DND-41 (cell line): ENCODE data around the gene DNAH5.

ENCODE experiments used
- ATAC-seq: fragments of 200-7000 bp; cut with Tn5 transposase; 3 replicates; pipeline ENCODE4 v1.9.1; 2021; ENCODE audit warnings: low read depth; ENCODE audit not compliant: insufficient read depth
- DNase-seq: peaks from one replicate; pipeline ENCODE4 v3.0.0-alpha.2; 2020
- H2AFZ ChIP-seq: 2 replicates; pipeline ENCODE4 v1.6.0; 2012; ENCODE audit warnings: low read depth, low read length
- H3K27ac ChIP-seq: 2 replicates; pipeline ENCODE4 v1.5.1; 2012; ENCODE audit warnings: low read length, inconsistent platforms
- H3K27me3 ChIP-seq: fragments of 200-600 bp; sonication (generic); 2 replicates; pipeline ENCODE4 v1.6.0; 2012; ENCODE audit warnings: low read length, mild to moderate bottlenecking, inconsistent platforms; ENCODE audit not compliant: insufficient read depth, poor library complexity
- H3K36me3 ChIP-seq: 2 replicates; pipeline ENCODE4 v1.5.1; 2012; ENCODE audit warnings: low read length, inconsistent platforms; ENCODE audit not compliant: insufficient read depth
- H3K4me1 ChIP-seq: 2 replicates; pipeline ENCODE4 v1.5.1; 2012; ENCODE audit warnings: mild to moderate bottlenecking, low read length; ENCODE audit not compliant: insufficient read depth
- H3K4me2 ChIP-seq: 2 replicates; pipeline ENCODE4 v1.6.0; 2012; ENCODE audit warnings: mild to moderate bottlenecking, moderate library complexity, low read length, inconsistent platforms; ENCODE audit not compliant: insufficient read depth
- H3K4me3 ChIP-seq, 2 experiments: fragments of 200-600 bp in 1 of 2; shearing (Covaris generic) in 1 of 2; 2 replicates each; pipeline ENCODE4 v1.5.1; 2012 to 2016; ENCODE audit warnings: inconsistent platforms in 2 of 2, low read length in 2 of 2, mild to moderate bottlenecking in 2 of 2, low read depth in 1 of 2, moderate library complexity in 1 of 2
- H3K79me2 ChIP-seq: 2 replicates; pipeline ENCODE4 v1.6.0; 2012; ENCODE audit warnings: low read length, inconsistent platforms; ENCODE audit not compliant: insufficient read depth
- H3K9ac ChIP-seq: 2 replicates; pipeline ENCODE4 v1.6.0; 2012; ENCODE audit warnings: low read depth, mild to moderate bottlenecking, inconsistent platforms, low read length, moderate library complexity
- H3K9me3 ChIP-seq: 2 replicates; pipeline ENCODE4 v1.5.1; 2012; ENCODE audit warnings: low read length, moderate library complexity, mild to moderate bottlenecking, inconsistent platforms; ENCODE audit not compliant: insufficient read depth, severe bottlenecking
- H4K20me1 ChIP-seq: 2 replicates; pipeline ENCODE4 v1.6.0; 2012; ENCODE audit warnings: low read length; ENCODE audit not compliant: insufficient read depth
- EZH2 ChIP-seq: IDR thresholded peaks from 3 replicates; pipeline ENCODE4 v1.6.1; 2012; ENCODE audit warnings: borderline replicate concordance, low read depth, mild to moderate bottlenecking, moderate library complexity, low read length, inconsistent platforms; ENCODE audit not compliant: severe bottlenecking
- TF ChIP-seq, protein P1 (sequence below): IDR thresholded peaks from 2 replicates; pipeline ENCODE4 v1.5.1; 2012; ENCODE audit warnings: borderline replicate concordance, low read length, moderate library complexity, mild to moderate bottlenecking; ENCODE audit not compliant: poor library complexity, severe bottlenecking; ENCODE audit errors: extremely low read depth

The DNAH5 gene

GRCh38 chr5:13662626-13663025 is 281.9 kb downstream of the DNAH5 start:
- TF ChIP-seq, protein P1, sequence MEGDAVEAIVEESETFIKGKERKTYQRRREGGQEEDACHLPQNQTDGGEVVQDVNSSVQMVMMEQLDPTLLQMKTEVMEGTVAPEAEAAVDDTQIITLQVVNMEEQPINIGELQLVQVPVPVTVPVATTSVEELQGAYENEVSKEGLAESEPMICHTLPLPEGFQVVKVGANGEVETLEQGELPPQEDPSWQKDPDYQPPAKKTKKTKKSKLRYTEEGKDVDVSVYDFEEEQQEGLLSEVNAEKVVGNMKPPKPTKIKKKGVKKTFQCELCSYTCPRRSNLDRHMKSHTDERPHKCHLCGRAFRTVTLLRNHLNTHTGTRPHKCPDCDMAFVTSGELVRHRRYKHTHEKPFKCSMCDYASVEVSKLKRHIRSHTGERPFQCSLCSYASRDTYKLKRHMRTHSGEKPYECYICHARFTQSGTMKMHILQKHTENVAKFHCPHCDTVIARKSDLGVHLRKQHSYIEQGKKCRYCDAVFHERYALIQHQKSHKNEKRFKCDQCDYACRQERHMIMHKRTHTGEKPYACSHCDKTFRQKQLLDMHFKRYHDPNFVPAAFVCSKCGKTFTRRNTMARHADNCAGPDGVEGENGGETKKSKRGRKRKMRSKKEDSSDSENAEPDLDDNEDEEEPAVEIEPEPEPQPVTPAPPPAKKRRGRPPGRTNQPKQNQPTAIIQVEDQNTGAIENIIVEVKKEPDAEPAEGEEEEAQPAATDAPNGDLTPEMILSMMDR: no peak
- TF ChIP-seq EZH2: no peak
- no peak overlapping the region for H3K9ac ChIP-seq
- H3K4me2 ChIP-seq: no peak overlapping the region

GRCh38 chr5:13661272-13661671 is 283.2 kb downstream of the DNAH5 start:
- Histone ChIP-seq H3K4me3 (no peak overlapping the region), H3K9me3 (no peaks in the 10 kb centered on the region), H2AFZ (no peak overlapping the region), H3K9ac (no peak overlapping the region), H3K4me2 (no peak overlapping the region), H3K4me1 (no peaks in the 10 kb centered on the region), H3K27ac (no peak overlapping the region), H3K27me3 (no peaks in the 10 kb centered on the region), H3K79me2 (no peaks in the 10 kb centered on the region), H4K20me1 (no peaks in the 10 kb centered on the region), H3K36me3 (no peaks in the 10 kb centered on the region)
- TF ChIP-seq EZH2: no peak
- TF ChIP-seq, protein P1: no peak
- DNase-seq: no peak
- ATAC-seq: no peak

More at GRCh38 chr5:13662626-13663025, 281.9 kb downstream of the DNAH5 start:
- ATAC-seq (no peak), DNase-seq (no peak)
- H3K36me3 ChIP-seq: no peaks in the 10 kb centered on the region
- H3K27me3 ChIP-seq: no peaks in the 10 kb centered on the region
- H2AFZ ChIP-seq: no peak overlapping the region
- H3K79me2 ChIP-seq: no peaks in the 10 kb centered on the region
- no peak overlapping the region for H3K4me3 ChIP-seq
- H3K27ac ChIP-seq: no peak overlapping the region
- no peaks in the 10 kb centered on the region for H3K9me3 ChIP-seq
- no peaks in the 10 kb centered on the region for H3K4me1 ChIP-seq
- no peaks in the 10 kb centered on the region for H4K20me1 ChIP-seq

GRCh38 chr5:13660072-13660471 is 284.4 kb downstream of the DNAH5 start:
- Histone ChIP-seq H3K36me3 (no peaks in the 10 kb centered on the region), H3K79me2 (no peaks in the 10 kb centered on the region), H3K9ac (no peak overlapping the region), H4K20me1 (no peaks in the 10 kb centered on the region), H3K4me2 (no peak overlapping the region), H3K27me3 (no peaks in the 10 kb centered on the region), H3K9me3 (no peaks in the 10 kb centered on the region), H2AFZ (no peak overlapping the region), H3K4me3 (no peak overlapping the region), H3K4me1 (no peaks in the 10 kb centered on the region), H3K27ac (no peak overlapping the region)
- DNase-seq: no peak
- ATAC-seq: no peak
- TF ChIP-seq, protein P1: no peak
- no peak for TF ChIP-seq EZH2

DNA sequence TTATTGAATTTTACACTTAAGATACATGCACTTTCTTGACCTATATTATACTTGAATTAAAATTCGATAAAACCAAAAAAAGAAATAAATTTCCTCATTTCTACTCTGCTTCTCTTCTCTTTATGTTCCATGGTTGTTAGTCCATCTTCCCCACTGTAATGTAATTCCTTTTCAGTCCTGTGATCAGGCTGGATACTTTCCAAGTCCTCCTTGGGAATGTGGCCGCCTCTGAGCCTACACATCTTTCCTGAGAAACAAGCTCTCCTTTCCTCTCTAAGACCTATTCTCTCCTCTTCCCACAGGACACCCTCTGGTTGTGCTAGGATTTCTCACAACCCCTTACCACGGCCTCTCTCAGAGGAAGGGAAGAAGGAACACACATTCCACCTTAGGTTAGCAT is 285.1 kb downstream of the DNAH5 start:
- no peak overlapping the region for H3K4me2 ChIP-seq

More for the DNA sequence above, 285.1 kb downstream of the DNAH5 start:
- no peaks in the 10 kb centered on the region for H3K36me3 ChIP-seq
- H2AFZ ChIP-seq: no peak overlapping the region
- no peaks in the 10 kb centered on the region for H4K20me1 ChIP-seq
- no peak overlapping the region for H3K27ac ChIP-seq
- no peaks in the 10 kb centered on the region for H3K79me2 ChIP-seq
- H3K9ac ChIP-seq: no peak overlapping the region
- DNase-seq (no peak), ATAC-seq (no peak)
- TF ChIP-seq EZH2: no peak
- TF ChIP-seq, protein P1: no peak
- no peaks in the 10 kb centered on the region for H3K4me1 ChIP-seq
- H3K4me3 ChIP-seq: no peak overlapping the region
- H3K27me3 ChIP-seq: no peaks in the 10 kb centered on the region
- no peaks in the 10 kb centered on the region for H3K9me3 ChIP-seq
